Measurements from ENCODE around the gene PPP1R14C.

PPP1R14C gene

GRCh38 chr6:150245148-150245935 is 102.5 kb downstream of the PPP1R14C start:
- TF ChIP-seq TAF1 (IDR thresholded peaks at IDR 0.05; ENCODE audit: borderline replicate concordance, insufficient read depth, low read length) (no peak), SIN3A (IDR thresholded peaks at IDR 0.05; ENCODE audit: borderline replicate concordance, insufficient read depth, low read length) (no peak), FOXP2 (optimal IDR thresholded peaks at IDR 0.05; ENCODE audit: borderline replicate concordance, extremely low read depth, extremely low read length, insufficient read depth) (no peak), POLR2AphosphoS5 (IDR thresholded peaks at IDR 0.05; ENCODE audit: low read depth, low read length) (no peak)
- TF ChIP-seq, protein P1, sequence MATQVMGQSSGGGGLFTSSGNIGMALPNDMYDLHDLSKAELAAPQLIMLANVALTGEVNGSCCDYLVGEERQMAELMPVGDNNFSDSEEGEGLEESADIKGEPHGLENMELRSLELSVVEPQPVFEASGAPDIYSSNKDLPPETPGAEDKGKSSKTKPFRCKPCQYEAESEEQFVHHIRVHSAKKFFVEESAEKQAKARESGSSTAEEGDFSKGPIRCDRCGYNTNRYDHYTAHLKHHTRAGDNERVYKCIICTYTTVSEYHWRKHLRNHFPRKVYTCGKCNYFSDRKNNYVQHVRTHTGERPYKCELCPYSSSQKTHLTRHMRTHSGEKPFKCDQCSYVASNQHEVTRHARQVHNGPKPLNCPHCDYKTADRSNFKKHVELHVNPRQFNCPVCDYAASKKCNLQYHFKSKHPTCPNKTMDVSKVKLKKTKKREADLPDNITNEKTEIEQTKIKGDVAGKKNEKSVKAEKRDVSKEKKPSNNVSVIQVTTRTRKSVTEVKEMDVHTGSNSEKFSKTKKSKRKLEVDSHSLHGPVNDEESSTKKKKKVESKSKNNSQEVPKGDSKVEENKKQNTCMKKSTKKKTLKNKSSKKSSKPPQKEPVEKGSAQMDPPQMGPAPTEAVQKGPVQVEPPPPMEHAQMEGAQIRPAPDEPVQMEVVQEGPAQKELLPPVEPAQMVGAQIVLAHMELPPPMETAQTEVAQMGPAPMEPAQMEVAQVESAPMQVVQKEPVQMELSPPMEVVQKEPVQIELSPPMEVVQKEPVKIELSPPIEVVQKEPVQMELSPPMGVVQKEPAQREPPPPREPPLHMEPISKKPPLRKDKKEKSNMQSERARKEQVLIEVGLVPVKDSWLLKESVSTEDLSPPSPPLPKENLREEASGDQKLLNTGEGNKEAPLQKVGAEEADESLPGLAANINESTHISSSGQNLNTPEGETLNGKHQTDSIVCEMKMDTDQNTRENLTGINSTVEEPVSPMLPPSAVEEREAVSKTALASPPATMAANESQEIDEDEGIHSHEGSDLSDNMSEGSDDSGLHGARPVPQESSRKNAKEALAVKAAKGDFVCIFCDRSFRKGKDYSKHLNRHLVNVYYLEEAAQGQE (IDR thresholded peaks at IDR 0.05; ENCODE audit: insufficient read depth in 1 of 2, low read depth in 2 of 2, low read length in 2 of 2) = no peak

DNA sequence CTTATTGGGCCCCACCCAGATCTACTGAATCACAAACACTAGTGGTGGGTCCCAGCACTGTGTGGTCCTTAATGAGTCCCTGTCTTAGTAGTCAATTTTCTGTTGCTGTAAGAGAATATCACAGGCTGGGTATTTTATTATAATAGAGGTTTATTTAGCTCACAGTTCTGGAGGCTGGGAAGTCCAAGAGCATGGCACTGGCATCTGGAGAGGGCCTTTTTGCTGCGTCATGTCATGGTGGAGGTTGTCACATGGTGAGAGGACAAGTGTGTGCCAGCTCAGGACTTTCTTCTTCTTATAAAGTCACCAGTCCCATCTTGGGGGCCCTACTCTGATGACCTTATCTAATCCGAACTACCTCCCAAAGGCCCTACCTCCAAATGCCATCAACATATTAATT is 105.0 kb downstream of the PPP1R14C start:
- TF ChIP-seq FOXP2 (optimal IDR thresholded peaks at IDR 0.05; ENCODE audit: borderline replicate concordance, extremely low read depth, extremely low read length, insufficient read depth) (no peak), POLR2AphosphoS5 (IDR thresholded peaks at IDR 0.05; ENCODE audit: low read depth, low read length) (no peak), SIN3A (IDR thresholded peaks at IDR 0.05; ENCODE audit: borderline replicate concordance, insufficient read depth, low read length) (no peak), TAF1 (IDR thresholded peaks at IDR 0.05; ENCODE audit: borderline replicate concordance, insufficient read depth, low read length) (no peak)
- TF ChIP-seq, protein P1 (IDR thresholded peaks at IDR 0.05; ENCODE audit: insufficient read depth in 1 of 2, low read depth in 2 of 2, low read length in 2 of 2) = no peak

- TF ChIP-seq, protein P1 (IDR thresholded peaks at IDR 0.05; ENCODE audit: insufficient read depth in 1 of 2, low read depth in 2 of 2, low read length in 2 of 2) = no peak
- TF ChIP-seq TAF1 (IDR thresholded peaks at IDR 0.05; ENCODE audit: borderline replicate concordance, insufficient read depth, low read length) (no peak), SIN3A (IDR thresholded peaks at IDR 0.05; ENCODE audit: borderline replicate concordance, insufficient read depth, low read length) (no peak), POLR2AphosphoS5 (IDR thresholded peaks at IDR 0.05; ENCODE audit: low read depth, low read length) (no peak), FOXP2 (optimal IDR thresholded peaks at IDR 0.05; ENCODE audit: borderline replicate concordance, extremely low read depth, extremely low read length, insufficient read depth) (no peak)
Measured at GRCh38 chr6:150248300-150248699, 105.5 kb downstream of the PPP1R14C start.

- TF ChIP-seq, protein P1 (IDR thresholded peaks at IDR 0.05; ENCODE audit: insufficient read depth in 1 of 2, low read depth in 2 of 2, low read length in 2 of 2) = no peak
- TF ChIP-seq POLR2AphosphoS5 (IDR thresholded peaks at IDR 0.05; ENCODE audit: low read depth, low read length) (no peak), SIN3A (IDR thresholded peaks at IDR 0.05; ENCODE audit: borderline replicate concordance, insufficient read depth, low read length) (no peak), FOXP2 (optimal IDR thresholded peaks at IDR 0.05; ENCODE audit: borderline replicate concordance, extremely low read depth, extremely low read length, insufficient read depth) (no peak), TAF1 (IDR thresholded peaks at IDR 0.05; ENCODE audit: borderline replicate concordance, insufficient read depth, low read length) (no peak)
Measured at GRCh38 chr6:150249261-150249660, 106.4 kb downstream of the PPP1R14C start.
